HL-60/S4 (cell line): ENCODE data around the gene GAR1.
"Not testable (repeated sequence)": the region's sequence is repeated elsewhere in the genome, so short reads cannot be mapped to it uniquely, and the experiment has no call there.

ENCODE experiments used
- in situ Hi-C: fragments of 300-500 bp; cut with MboI; formaldehyde crosslinking; loops from 2 replicates; pipeline ENCODE4 v1.14.3; 2022; ENCODE audit warnings: low sequenced_read_pairs

The GAR1 gene

GRCh38 chr4:109815151-109816081 lies at the start of gene GAR1:
GAR1 (plus strand) TSS chr4:109815762; CDS start chr4:109816165, 403 bp downstream.
- in situ Hi-C loops = no loop called here

GRCh38 chr4:109782092-109782491 lies 33.5 kb upstream of the GAR1 start:
- in situ Hi-C loops = not testable (repeated sequence)

GRCh38 chr4:109786846-109787245 lies 28.7 kb upstream of the GAR1 start:
- in situ Hi-C loops = no loop called here

GRCh38 chr4:109787807-109788206 lies 27.8 kb upstream of the GAR1 start:
- in situ Hi-C loops = no loop called here

- in situ Hi-C loops = no loop called here
Observed at GRCh38 chr4:109795059-109795458, 20.5 kb upstream of the GAR1 start.

- in situ Hi-C loops = no loop called here
Observed at GRCh38 chr4:109798866-109799265, 16.7 kb upstream of the GAR1 start.

- in situ Hi-C loops = loop anchor here (10.0 kb wide), 1 partner anchor 376 kb away; no protein-coding TSS in a partner anchor
Observed at GRCh38 chr4:109801099-109801789, 14.3 kb upstream of the GAR1 start.

GRCh38 chr4:109801895-109802319 lies 13.7 kb upstream of the GAR1 start, which contains the start of gene CFI:
CFI (minus strand) TSS chr4:109801999; CDS start chr4:109801971, 28 bp downstream.
- in situ Hi-C loops = loop anchor here (10.0 kb wide), 1 partner anchor 377 kb away; no protein-coding TSS in a partner anchor

- in situ Hi-C loops = loop anchor here (10.0 kb wide), 1 partner anchor 379 kb away; no protein-coding TSS in a partner anchor
Observed at GRCh38 chr4:109803924-109804571, 11.5 kb upstream of the GAR1 start.

- in situ Hi-C loops = loop anchor here (10.0 kb wide), 1 partner anchor 385 kb away; no protein-coding TSS in a partner anchor
Observed at GRCh38 chr4:109809655-109810054, 5.9 kb upstream of the GAR1 start.

- in situ Hi-C loops = no loop called here
Observed at GRCh38 chr4:109810552-109811387, 4.8 kb upstream of the GAR1 start.

- in situ Hi-C loops = no loop called here
Observed at GRCh38 chr4:109811707-109812106, 3.9 kb upstream of the GAR1 start.

- in situ Hi-C loops = no loop called here
Observed at GRCh38 chr4:109816082-109816442, 500 bp downstream of the GAR1 start.

- in situ Hi-C loops = no loop called here
Observed at GRCh38 chr4:109816894-109817293, 1.3 kb downstream of the GAR1 start.

- in situ Hi-C loops = no loop called here
Observed at GRCh38 chr4:109818268-109818667, 2.7 kb downstream of the GAR1 start.

- in situ Hi-C loops = no loop called here
Observed at GRCh38 chr4:109820563-109820962, 5.0 kb downstream of the GAR1 start.

GRCh38 chr4:109821185-109821584 lies 5.6 kb downstream of the GAR1 start:
- in situ Hi-C loops = no loop called here

GRCh38 chr4:109826719-109827118 lies 11.2 kb downstream of the GAR1 start:
- in situ Hi-C loops = no loop called here

GRCh38 chr4:109827672-109828071 lies 12.1 kb downstream of the GAR1 start, which contains the start of gene RRH:
RRH (plus strand) TSS chr4:109827972; CDS start chr4:109828028, 56 bp downstream.
- in situ Hi-C loops = no loop called here

GRCh38 chr4:109833756-109834155 lies 18.2 kb downstream of the GAR1 start:
- in situ Hi-C loops = no loop called here
